CD8-positive, alpha-beta memory T cell (primary cell): ENCODE data around the gene IFNG. TPM values are rescaled to one million over a fixed set of nuclear protein-coding genes. Genes with fewer than 3 reads are reported as not detected.
A peak's percentile ranks its signal among the peaks of the same experiment; 100 is the strongest.
"Not testable (repeated sequence)": the region's sequence is repeated elsewhere in the genome, so short reads cannot be mapped to it uniquely, and the experiment has no call there.

Source experiments
- CTCF ChIA-PET: fragments of 350-600 bp; sonication (Branson Sonifier 250); formaldehyde crosslinking; loops from one replicate; lab custom pipeline; 2021; ENCODE audit warnings: antibody characterized with exemption; lab: Charles Lee
- POLR2A ChIA-PET: fragments of 350-600 bp; sonication (Branson Sonifier 250); formaldehyde crosslinking; loops from one replicate; lab custom pipeline; 2021; ENCODE audit warnings: antibody characterized with exemption; lab: Charles Lee
- DNase-seq, 5 donors: peaks; one replicate each; pipeline versions ENCODE4 v3.0.0 to v3.0.0-alpha.2; 2020 to 2022; ENCODE audit warnings: mixed read lengths in 1 of 5
- H3K27ac ChIP-seq: one replicate; pipeline ENCODE4 v1.7.0; 2013; ENCODE audit warnings: low read depth, mild to moderate bottlenecking, low read length, moderate library complexity
- H3K27me3 ChIP-seq: 2 replicates; pipeline ENCODE4 v1.7.0; 2013; ENCODE audit warnings: low read length, mild to moderate bottlenecking; ENCODE audit not compliant: insufficient read depth, poor library complexity, severe bottlenecking
- H3K36me3 ChIP-seq: 2 replicates; pipeline ENCODE4 v1.7.0; 2013; ENCODE audit warnings: mild to moderate bottlenecking, low read length, moderate library complexity; ENCODE audit not compliant: insufficient read depth
- H3K4me1 ChIP-seq: 2 replicates; pipeline ENCODE4 v1.7.0; 2013; ENCODE audit warnings: mild to moderate bottlenecking, low read length, moderate library complexity; ENCODE audit not compliant: insufficient read depth
- H3K4me3 ChIP-seq: 2 replicates; pipeline ENCODE4 v1.7.0; 2013; ENCODE audit warnings: mild to moderate bottlenecking, low read length
- H3K9me3 ChIP-seq: 2 replicates; pipeline ENCODE4 v1.7.0; 2013; ENCODE audit warnings: mild to moderate bottlenecking, low read length
- H3K27ac Mint-ChIP-seq, 8 donors: one replicate each; pipeline ENCODE4 v1.8.0; 2020 to 2021; ENCODE audit warnings: mixed read lengths in 8 of 8, mild to moderate bottlenecking in 6 of 8, inconsistent platforms in 3 of 8, moderate library complexity in 3 of 8
- H3K27me3 Mint-ChIP-seq, 2 donors: one replicate each; pipeline ENCODE4 v1.8.0; 2020 to 2021; ENCODE audit warnings: mixed read lengths in 2 of 2, mild to moderate bottlenecking in 1 of 2, moderate library complexity in 1 of 2
- H3K36me3 Mint-ChIP-seq, 3 donors: one replicate each; pipeline ENCODE4 v1.8.0; 2020 to 2021; ENCODE audit warnings: mixed read lengths in 3 of 3, inconsistent platforms in 1 of 3, mild to moderate bottlenecking in 1 of 3
- H3K4me1 Mint-ChIP-seq, 3 donors: one replicate each; pipeline ENCODE4 v1.8.0; 2020 to 2021; ENCODE audit warnings: mixed read lengths in 3 of 3, inconsistent platforms in 1 of 3, mild to moderate bottlenecking in 1 of 3
- H3K4me3 Mint-ChIP-seq, 7 donors: one replicate each; pipeline ENCODE4 v1.8.0; 2020 to 2021; ENCODE audit warnings: mixed read lengths in 7 of 7, mild to moderate bottlenecking in 6 of 7, moderate library complexity in 4 of 7, inconsistent platforms in 2 of 7
- H3K9me3 Mint-ChIP-seq, 5 donors: one replicate each; pipeline ENCODE4 v1.8.0; 2020 to 2022; ENCODE audit warnings: mixed read lengths in 5 of 5, mild to moderate bottlenecking in 3 of 5, moderate library complexity in 2 of 5, inconsistent platforms in 1 of 5
- polyA plus RNA-seq: library from polyadenylated mRNA; unstranded; fragments of 300-500 nt; fragmentation: Illumina TruSeq; gene quantifications from one replicate; pipeline ENCODE4 v1.2.3, GENCODE V29; 2021
- total RNA-seq, 2 experiments: library from RNA; stranded (reverse); gene quantifications; one replicate each; pipeline ENCODE4 v1.2.3, GENCODE V29; 2021

The IFNG gene
- total RNA-seq (100 to 1,000 TPM; 408 to 427 TPM), polyA plus RNA-seq (7.3 TPM)

DNA sequence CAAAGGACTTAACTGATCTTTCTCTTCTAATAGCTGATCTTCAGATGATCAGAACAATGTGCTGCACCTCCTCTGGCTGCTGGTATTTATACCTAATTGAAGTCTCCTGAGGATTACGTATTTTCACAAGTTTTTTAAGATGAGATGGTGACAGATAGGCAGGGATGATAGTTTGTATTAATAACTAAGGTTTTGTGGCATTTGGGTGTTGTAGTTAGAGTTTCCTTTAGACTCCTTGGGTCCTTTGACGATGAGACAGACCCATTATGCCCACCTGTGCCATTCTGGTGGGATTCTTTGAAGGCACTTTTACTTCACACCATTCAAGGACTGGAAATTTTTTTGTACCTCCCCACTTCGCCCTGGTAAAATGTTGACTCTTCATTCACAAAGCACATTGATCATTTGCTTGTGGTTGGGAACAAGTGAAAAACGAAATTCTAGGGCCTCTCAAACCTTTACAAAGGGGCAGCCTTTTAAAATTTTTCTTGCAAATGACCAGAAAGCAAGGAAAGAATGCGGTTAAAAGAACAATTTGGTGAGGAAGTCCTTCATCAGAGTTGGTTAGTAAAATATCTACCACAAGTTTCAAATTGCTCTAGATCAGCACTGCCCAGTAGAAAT, at the start of gene IFNG:
Gene IFNG, minus strand, starts transcription at position 60 of the 624 bp plus-strand sequence. CDS start 125 bp downstream, outside the sequence.
- no peaks in the 10 kb centered on the region for H3K9me3 Mint-ChIP-seq
- peak within 1 kb of the TSS; percentile 55 for H3K27ac ChIP-seq
- ChIA-PET POLR2A (interaction anchor here (1.2 to 1.7 kb wide), 2 partner anchors 42 to 46 kb away, joined by 3 to 4 read pairs; no protein-coding TSS in a partner anchor), CTCF (interaction anchor here (0.9 to 4.3 kb wide), 7 partner anchors 9 to 119 kb away, joined by 3 to 24 read pairs (median 6); no protein-coding TSS in a partner anchor)
- peak within 1 kb of the TSS; percentile 14 for H3K4me3 ChIP-seq
- no peaks in the 10 kb centered on the region for H3K27me3 ChIP-seq
- H3K4me1 ChIP-seq, result peaks cover 18% of the 10 kb centered on the region
- peak within 1 kb of the TSS; percentile 44 to 89 (median 61) for H3K4me3 Mint-ChIP-seq
- peak within 1 kb of the TSS; percentile 29 to 91 (median 75) for H3K27ac Mint-ChIP-seq
- H3K27me3 Mint-ChIP-seq, result peaks cover 0 to 2% of the 10 kb centered on the region in 2 donors
- DNase-seq, result peak in 4 of 5 donors; percentile 23 to 78 (median 41)
- H3K36me3 ChIP-seq, result no peaks in the 10 kb centered on the region
- peaks cover 0 to 8% (median 5%) of the 10 kb centered on the region in 3 donors for H3K36me3 Mint-ChIP-seq
- no peaks in the 10 kb centered on the region for H3K9me3 ChIP-seq
- peaks cover 67 to 86% (median 82%) of the 10 kb centered on the region in 3 donors for H3K4me1 Mint-ChIP-seq

DNA sequence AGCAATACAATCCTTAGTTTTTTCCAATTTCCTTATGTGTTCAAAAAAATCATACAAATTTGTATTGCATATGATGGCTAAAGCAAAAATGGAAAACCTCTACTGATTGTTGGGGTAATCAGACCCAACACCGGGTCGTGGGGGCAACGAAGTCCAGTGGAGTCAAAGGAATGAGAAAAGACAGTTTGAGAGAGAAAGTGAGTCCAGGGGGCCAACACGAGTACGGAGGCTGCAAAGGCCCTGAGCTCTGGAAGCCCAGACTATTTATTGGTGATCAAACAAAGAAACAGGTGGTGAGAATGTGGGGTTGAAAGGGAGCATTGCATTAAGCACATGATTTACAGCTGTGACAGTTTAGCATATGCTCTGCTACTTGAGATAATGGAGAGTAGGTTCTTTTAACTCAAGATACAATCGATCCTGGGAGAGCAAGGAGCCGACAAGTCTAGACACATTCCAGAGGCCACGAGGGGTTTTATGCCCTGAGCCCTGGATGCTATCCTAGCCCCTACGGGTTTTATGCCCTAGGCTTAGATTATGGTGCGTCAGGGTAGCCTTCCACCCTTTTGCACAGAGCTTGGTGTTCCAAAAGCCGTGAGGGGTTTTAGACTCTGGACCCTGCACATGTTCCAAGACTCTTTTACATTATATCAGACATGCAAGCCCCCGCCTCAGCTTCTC, 49.6 kb upstream of the IFNG start:
- H3K27me3 ChIP-seq, DNase-seq, H3K27ac ChIP-seq, H3K36me3 ChIP-seq, H3K9me3 Mint-ChIP-seq, POLR2A ChIA-PET, H3K27ac Mint-ChIP-seq, H3K9me3 ChIP-seq, H3K4me3 Mint-ChIP-seq, H3K4me3 ChIP-seq, H3K27me3 Mint-ChIP-seq, H3K4me1 ChIP-seq, H3K36me3 Mint-ChIP-seq: not testable (repeated sequence)
- CTCF ChIA-PET, result interaction anchor here (1.6 kb wide), 1 partner anchor 13 kb away, joined by 3 read pairs; no protein-coding TSS in a partner anchor
- H3K4me1 Mint-ChIP-seq, result peaks cover 15 to 30% (median 16%) of the 10 kb centered on the region in 3 donors

DNA sequence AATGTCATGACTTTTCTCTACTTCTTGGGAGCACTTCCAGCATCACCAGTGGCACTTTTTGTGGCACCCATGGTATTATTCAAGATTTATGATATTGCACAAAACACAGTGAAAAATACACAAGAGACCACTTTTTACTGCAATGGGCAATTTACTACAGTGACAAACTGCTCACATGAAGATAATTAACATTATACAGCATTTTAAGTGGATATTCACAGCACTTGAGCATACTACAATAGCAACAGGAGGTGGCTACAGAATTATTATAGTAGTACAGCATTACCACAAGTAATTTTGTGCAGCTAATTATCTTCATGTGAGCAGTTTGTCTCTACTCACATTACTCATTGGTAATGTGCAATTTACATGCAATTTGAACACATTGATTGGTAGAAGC, 47.7 kb upstream of the IFNG start:
- Mint-ChIP-seq H3K4me3 (no peak overlapping the region), H3K4me1 (peaks cover 30 to 42% (median 32%) of the 10 kb centered on the region in 3 donors), H3K27ac (no peak overlapping the region), H3K36me3 (peaks cover 0 to 2% (median 0%) of the 10 kb centered on the region in 3 donors), H3K9me3 (no peaks in the 10 kb centered on the region), H3K27me3 (no peaks in the 10 kb centered on the region)
- Histone ChIP-seq H3K9me3 (no peaks in the 10 kb centered on the region), H3K4me1 (peaks cover 8% of the 10 kb centered on the region), H3K4me3 (no peak overlapping the region), H3K27me3 (no peaks in the 10 kb centered on the region), H3K36me3 (no peaks in the 10 kb centered on the region), H3K27ac (no peak overlapping the region)
- ChIA-PET POLR2A (no interaction called here), CTCF (interaction anchor here (0.7 to 1.1 kb wide), 2 partner anchors 16 to 167 kb away, joined by 3 read pairs; no protein-coding TSS in a partner anchor)
- DNase-seq, result no peak

DNA sequence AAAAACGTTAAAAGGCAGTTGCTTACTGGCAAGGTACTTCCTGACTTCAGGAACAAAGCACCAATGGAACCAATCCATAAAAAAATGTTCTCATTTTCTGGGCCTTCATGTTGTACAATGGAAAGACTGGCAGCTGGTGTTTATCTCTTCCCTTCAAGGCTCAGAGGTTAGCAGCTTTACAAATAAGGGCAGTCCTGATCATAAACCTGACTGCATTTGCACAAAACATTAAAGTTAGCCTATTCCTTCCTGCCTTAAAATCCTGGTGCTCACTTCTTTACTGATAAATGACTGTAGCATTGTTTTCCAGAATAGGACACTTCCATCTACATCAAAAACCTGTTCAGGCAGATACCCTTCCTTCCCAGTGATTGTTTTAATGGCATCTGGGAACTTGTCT, 46.9 kb upstream of the IFNG start:
- Histone ChIP-seq H3K27ac (no peak overlapping the region), H3K36me3 (no peaks in the 10 kb centered on the region), H3K27me3 (no peaks in the 10 kb centered on the region), H3K9me3 (no peaks in the 10 kb centered on the region), H3K4me3 (no peak overlapping the region), H3K4me1 (peaks cover 8% of the 10 kb centered on the region)
- POLR2A ChIA-PET, result no interaction called here
- no peak overlapping the region for H3K4me3 Mint-ChIP-seq
- H3K27ac Mint-ChIP-seq, result peak overlapping the region in 1 of 8 donors; percentile 69
- DNase-seq, result no peak
- CTCF ChIA-PET, result interaction anchor here (1.1 kb wide), 1 partner anchor 166 kb away, joined by 3 read pairs; no protein-coding TSS in a partner anchor
- H3K27me3 Mint-ChIP-seq, result no peaks in the 10 kb centered on the region
- peaks cover 23 to 40% (median 33%) of the 10 kb centered on the region in 3 donors for H3K4me1 Mint-ChIP-seq
- no peaks in the 10 kb centered on the region for H3K9me3 Mint-ChIP-seq
- peaks cover 0 to 2% (median 0%) of the 10 kb centered on the region in 3 donors for H3K36me3 Mint-ChIP-seq

GRCh38 chr12:68203460-68203875, 43.9 kb upstream of the IFNG start:
- no peaks in the 10 kb centered on the region for H3K9me3 ChIP-seq
- Mint-ChIP-seq H3K9me3 (no peaks in the 10 kb centered on the region), H3K27ac (peak overlapping the region; percentile 6 to 81 (median 46)), H3K27me3 (no peaks in the 10 kb centered on the region), H3K36me3 (peaks cover 0 to 2% (median 0%) of the 10 kb centered on the region in 3 donors), H3K4me1 (peaks cover 38 to 57% (median 46%) of the 10 kb centered on the region in 3 donors), H3K4me3 (peak overlapping the region in 6 of 7 donors; percentile 21 to 68 (median 56))
- ChIA-PET POLR2A (no interaction called here), CTCF (no interaction called here)
- no peaks in the 10 kb centered on the region for H3K27me3 ChIP-seq
- peaks cover 22% of the 10 kb centered on the region for H3K4me1 ChIP-seq
- DNase-seq, result peak in 1 of 5 donors; percentile 26
- no peaks in the 10 kb centered on the region for H3K36me3 ChIP-seq
- H3K4me3 ChIP-seq, result no peak overlapping the region
- H3K27ac ChIP-seq, result no peak overlapping the region

DNA sequence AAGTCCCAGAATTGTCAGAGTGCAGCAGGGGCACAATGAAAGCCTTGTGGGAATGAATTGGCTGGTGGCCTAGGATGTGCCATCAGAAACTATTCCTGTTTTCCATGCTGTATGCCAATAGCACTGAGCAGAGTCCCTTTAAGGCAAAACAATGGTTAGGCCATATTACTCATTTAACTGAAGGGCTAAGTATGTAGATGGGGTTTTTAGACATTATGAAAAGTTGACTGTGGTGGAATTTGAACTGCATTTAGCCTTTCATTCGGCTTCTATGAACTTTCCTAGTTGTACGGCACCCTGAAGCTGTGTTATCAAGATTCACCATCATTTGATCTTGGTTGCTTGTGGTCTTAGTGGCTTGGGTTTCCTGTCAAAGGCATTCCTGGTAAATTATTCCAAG, 41.3 kb upstream of the IFNG start:
- Mint-ChIP-seq H3K27ac (peak overlapping the region in 1 of 8 donors; percentile 53), H3K27me3 (no peaks in the 10 kb centered on the region), H3K9me3 (no peaks in the 10 kb centered on the region), H3K4me3 (peak overlapping the region in 1 of 7 donors; percentile 7), H3K36me3 (no peaks in the 10 kb centered on the region), H3K4me1 (peaks cover 39 to 65% (median 51%) of the 10 kb centered on the region in 3 donors)
- no peak overlapping the region for H3K27ac ChIP-seq
- H3K9me3 ChIP-seq, result no peaks in the 10 kb centered on the region
- no peaks in the 10 kb centered on the region for H3K36me3 ChIP-seq
- DNase-seq, result no peak
- no peak overlapping the region for H3K4me3 ChIP-seq
- POLR2A ChIA-PET, result no interaction called here
- CTCF ChIA-PET, result no interaction called here
- no peaks in the 10 kb centered on the region for H3K27me3 ChIP-seq
- H3K4me1 ChIP-seq, result peaks cover 22% of the 10 kb centered on the region

GRCh38 chr12:68199127-68199526, 39.6 kb upstream of the IFNG start:
- Histone ChIP-seq H3K27ac (no peak overlapping the region), H3K9me3 (no peaks in the 10 kb centered on the region), H3K36me3 (no peaks in the 10 kb centered on the region), H3K4me3 (no peak overlapping the region), H3K4me1 (peaks cover 22% of the 10 kb centered on the region), H3K27me3 (no peaks in the 10 kb centered on the region)
- H3K4me1 Mint-ChIP-seq, result peaks cover 39 to 58% (median 49%) of the 10 kb centered on the region in 3 donors
- H3K27me3 Mint-ChIP-seq, result no peaks in the 10 kb centered on the region
- no peaks in the 10 kb centered on the region for H3K9me3 Mint-ChIP-seq
- no peaks in the 10 kb centered on the region for H3K36me3 Mint-ChIP-seq
- peak overlapping the region in 7 of 8 donors; percentile 48 to 93 (median 88) for H3K27ac Mint-ChIP-seq
- ChIA-PET POLR2A (interaction anchor here (1.2 kb wide), 1 partner anchor 41 kb away, joined by 3 read pairs; no protein-coding TSS in a partner anchor), CTCF (interaction anchor here (2.0 to 2.6 kb wide), 2 partner anchors 24 to 85 kb away, joined by 5 to 10 read pairs; no protein-coding TSS in a partner anchor)
- H3K4me3 Mint-ChIP-seq, result peak overlapping the region in 6 of 7 donors; percentile 18 to 88 (median 84)
- DNase-seq, result no peak
